ENCODE data around the gene HELZ. TPM values are rescaled to one million over a fixed set of nuclear protein-coding genes. Genes with fewer than 3 reads are reported as not detected.
"Not testable (repeated sequence)": the region's sequence is repeated elsewhere in the genome, so short reads cannot be mapped to it uniquely, and the experiment has no call there.

HELZ gene
- total and polyA plus RNA-seq, 2 donors (not counting 1 experiment from before 2014, with no cell fraction given), result 18.9 to 28.1 TPM

GRCh38 chr17:67105213-67105612 lies 139.8 kb downstream of the HELZ start:
- no peaks in the 10 kb centered on the region for H3K27me3 ChIP-seq (ENCODE audit: control insufficient read depth, insufficient read depth, low read length)
- peak; percentile 66 to 71 for DNase-seq (ENCODE audit: low read depth in 2 of 2)
- TF ChIP-seq CTCF (conservative IDR thresholded peaks at IDR 0.05 in 1 of 2, IDR thresholded peaks at IDR 0.05 in 1 of 2; ENCODE audit: low read depth in 1 of 2, low read length in 2 of 2), result no peak
- H3K9me3 ChIP-seq (ENCODE audit: control insufficient read depth, insufficient read depth, low read depth, low read length), result no peaks in the 10 kb centered on the region
- no peak overlapping the region for H3K4me2 ChIP-seq (ENCODE audit: extremely low read depth, insufficient read depth, low read length)
- H3K27ac ChIP-seq (ENCODE audit: insufficient read depth, low read length), result no peak overlapping the region
- H3K4me3 ChIP-seq (replicated peaks in 1 of 4; ENCODE audit: control extremely low read depth in 1 of 4, insufficient read depth in 1 of 4, low read depth in 3 of 4, low read length in 4 of 4), result no peak overlapping the region
- peaks cover 4% of the 10 kb centered on the region for H4K20me1 ChIP-seq (ENCODE audit: control insufficient read depth, extremely low read depth, insufficient read depth, low read length)
- no peak overlapping the region for H2AFZ ChIP-seq (ENCODE audit: low read length)
- H3K79me2 ChIP-seq (ENCODE audit: control insufficient read depth, insufficient read depth, low read length), result peaks cover 4% of the 10 kb centered on the region
- H3K36me3 ChIP-seq (ENCODE audit: control insufficient read depth, insufficient read depth, low read length), result peaks cover 8% of the 10 kb centered on the region
- no peak overlapping the region for H3K9ac ChIP-seq (ENCODE audit: insufficient read depth, low read length)
- peaks cover 3% of the 10 kb centered on the region for H3K4me1 ChIP-seq (ENCODE audit: control insufficient read depth, extremely low read depth, insufficient read depth, low read length)

- H3K27ac ChIP-seq (ENCODE audit: insufficient read depth, low read length); H3K79me2 ChIP-seq (ENCODE audit: control insufficient read depth, insufficient read depth, low read length); H4K20me1 ChIP-seq (ENCODE audit: control insufficient read depth, extremely low read depth, insufficient read depth, low read length); H3K36me3 ChIP-seq (ENCODE audit: control insufficient read depth, insufficient read depth, low read length); DNase-seq (ENCODE audit: low read depth in 2 of 2); H3K4me3 ChIP-seq (replicated peaks in 1 of 4; ENCODE audit: control extremely low read depth in 1 of 4, insufficient read depth in 1 of 4, low read depth in 3 of 4, low read length in 4 of 4); H3K4me1 ChIP-seq (ENCODE audit: control insufficient read depth, extremely low read depth, insufficient read depth, low read length); H2AFZ ChIP-seq (ENCODE audit: low read length); H3K27me3 ChIP-seq (ENCODE audit: control insufficient read depth, insufficient read depth, low read length); H3K4me2 ChIP-seq (ENCODE audit: extremely low read depth, insufficient read depth, low read length); H3K9ac ChIP-seq (ENCODE audit: insufficient read depth, low read length); H3K9me3 ChIP-seq (ENCODE audit: control insufficient read depth, insufficient read depth, low read depth, low read length): not testable (repeated sequence)
Observed at GRCh38 chr17:67104641-67105040, 140.4 kb downstream of the HELZ start.

- no peak overlapping the region for H3K27ac ChIP-seq (ENCODE audit: insufficient read depth, low read length)
- no peak overlapping the region for H3K9ac ChIP-seq (ENCODE audit: insufficient read depth, low read length)
- TF ChIP-seq CTCF (conservative IDR thresholded peaks at IDR 0.05 in 1 of 2, IDR thresholded peaks at IDR 0.05 in 1 of 2; ENCODE audit: low read depth in 1 of 2, low read length in 2 of 2), result no peak
- TF ChIP-seq EZH2 (IDR thresholded peaks at IDR 0.05; ENCODE audit: low read length, missing control alignments), result no peak
- H3K36me3 ChIP-seq (ENCODE audit: control insufficient read depth, insufficient read depth, low read length), result no peaks in the 10 kb centered on the region
- H3K79me2 ChIP-seq (ENCODE audit: control insufficient read depth, insufficient read depth, low read length), result peaks cover 4% of the 10 kb centered on the region
- peaks cover 5% of the 10 kb centered on the region for H3K4me1 ChIP-seq (ENCODE audit: control insufficient read depth, extremely low read depth, insufficient read depth, low read length)
- no peak overlapping the region for H3K4me2 ChIP-seq (ENCODE audit: extremely low read depth, insufficient read depth, low read length)
- no peak overlapping the region for H2AFZ ChIP-seq (ENCODE audit: low read length)
- peaks cover 4% of the 10 kb centered on the region for H4K20me1 ChIP-seq (ENCODE audit: control insufficient read depth, extremely low read depth, insufficient read depth, low read length)
- no peaks in the 10 kb centered on the region for H3K27me3 ChIP-seq (ENCODE audit: control insufficient read depth, insufficient read depth, low read length)
- H3K9me3 ChIP-seq (ENCODE audit: control insufficient read depth, insufficient read depth, low read depth, low read length), result no peaks in the 10 kb centered on the region
- no peak for DNase-seq (ENCODE audit: low read depth in 2 of 2)
- no peak overlapping the region for H3K4me3 ChIP-seq (replicated peaks in 1 of 4; ENCODE audit: control extremely low read depth in 1 of 4, insufficient read depth in 1 of 4, low read depth in 3 of 4, low read length in 4 of 4)
Observed at GRCh38 chr17:67098006-67098405, 147.0 kb downstream of the HELZ start.

All from fibroblast of lung (primary cell).